Measurements from ENCODE around the gene ZNF668. TPM values are rescaled to one million over a fixed set of nuclear protein-coding genes. Genes with fewer than 3 reads are reported as not detected.

Gene ZNF668
- polyA plus RNA-seq, 4 donors, result 3.9 to 7.6 (median 4.5) TPM

DNA sequence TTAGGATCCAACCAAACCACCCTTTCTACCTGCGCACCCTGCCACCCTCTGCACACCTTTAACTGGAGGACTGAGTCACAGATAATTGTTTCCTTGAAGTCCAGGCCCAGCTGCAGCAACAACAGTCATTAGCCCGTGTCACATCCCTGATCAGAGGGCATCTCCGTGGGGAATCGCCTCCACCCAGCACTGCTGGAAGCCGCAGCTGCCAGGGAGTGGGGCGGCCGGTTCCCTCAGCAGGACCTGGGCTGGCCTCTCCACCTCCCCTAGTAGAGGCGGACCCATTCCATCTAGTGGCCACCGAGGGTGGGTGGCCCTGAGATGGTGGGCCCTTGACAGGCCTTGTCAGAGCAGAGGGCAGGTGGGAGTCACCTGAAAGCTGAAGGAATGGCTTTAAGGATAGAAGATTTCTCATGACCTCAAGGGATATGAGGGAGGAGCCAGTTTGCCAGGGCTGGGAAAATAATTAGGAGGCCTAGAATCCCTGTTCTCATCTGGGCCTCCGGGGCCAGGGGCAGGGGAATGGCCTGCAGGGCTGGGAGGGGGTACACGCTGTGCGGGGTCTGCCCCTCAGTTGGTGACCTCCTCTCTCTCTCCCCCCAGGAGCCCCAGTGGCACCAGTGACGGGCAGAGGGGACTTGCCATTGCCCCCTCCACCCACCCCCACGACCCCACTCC lies 8.5 kb upstream of the ZNF668 start:
- no peak for DNase-seq (ENCODE audit: low read depth in 4 of 4, low spot score in 3 of 4)

- no peak for DNase-seq (ENCODE audit: low read depth in 4 of 4, low spot score in 3 of 4)
Measured at GRCh38 chr16:31081428-31082351, 7.7 kb upstream of the ZNF668 start.

GRCh38 chr16:31080756-31081419 lies 6.8 kb upstream of the ZNF668 start:
- DNase-seq (ENCODE audit: low read depth in 4 of 4, low spot score in 3 of 4), result no peak

DNA sequence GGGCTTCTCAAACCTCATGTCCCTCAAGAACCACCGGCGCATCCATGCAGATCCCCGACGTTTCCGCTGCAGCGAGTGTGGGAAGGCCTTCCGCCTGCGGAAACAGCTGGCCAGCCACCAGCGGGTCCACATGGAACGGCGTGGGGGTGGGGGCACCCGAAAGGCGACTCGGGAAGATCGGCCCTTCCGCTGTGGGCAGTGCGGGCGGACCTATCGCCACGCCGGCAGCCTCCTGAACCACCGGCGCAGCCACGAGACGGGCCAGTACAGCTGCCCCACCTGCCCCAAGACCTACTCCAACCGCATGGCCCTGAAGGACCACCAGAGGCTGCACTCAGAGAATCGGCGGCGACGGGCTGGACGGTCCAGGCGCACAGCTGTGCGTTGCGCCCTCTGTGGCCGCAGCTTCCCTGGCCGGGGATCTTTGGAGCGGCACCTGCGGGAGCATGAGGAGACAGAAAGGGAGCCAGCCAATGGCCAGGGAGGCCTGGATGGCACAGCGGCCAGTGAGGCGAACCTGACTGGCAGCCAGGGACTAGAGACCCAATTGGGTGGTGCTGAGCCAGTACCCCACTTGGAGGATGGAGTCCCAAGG lies 6.1 kb upstream of the ZNF668 start:
- no peak for DNase-seq (ENCODE audit: low read depth in 4 of 4, low spot score in 3 of 4)

- DNase-seq (ENCODE audit: low read depth in 4 of 4, low spot score in 3 of 4), result no peak
Measured at GRCh38 chr16:31079342-31079944, 5.4 kb upstream of the ZNF668 start.

- DNase-seq (ENCODE audit: low read depth in 4 of 4, low spot score in 3 of 4), result no peak
Measured at GRCh38 chr16:31078597-31079341, 4.7 kb upstream of the ZNF668 start.

DNA sequence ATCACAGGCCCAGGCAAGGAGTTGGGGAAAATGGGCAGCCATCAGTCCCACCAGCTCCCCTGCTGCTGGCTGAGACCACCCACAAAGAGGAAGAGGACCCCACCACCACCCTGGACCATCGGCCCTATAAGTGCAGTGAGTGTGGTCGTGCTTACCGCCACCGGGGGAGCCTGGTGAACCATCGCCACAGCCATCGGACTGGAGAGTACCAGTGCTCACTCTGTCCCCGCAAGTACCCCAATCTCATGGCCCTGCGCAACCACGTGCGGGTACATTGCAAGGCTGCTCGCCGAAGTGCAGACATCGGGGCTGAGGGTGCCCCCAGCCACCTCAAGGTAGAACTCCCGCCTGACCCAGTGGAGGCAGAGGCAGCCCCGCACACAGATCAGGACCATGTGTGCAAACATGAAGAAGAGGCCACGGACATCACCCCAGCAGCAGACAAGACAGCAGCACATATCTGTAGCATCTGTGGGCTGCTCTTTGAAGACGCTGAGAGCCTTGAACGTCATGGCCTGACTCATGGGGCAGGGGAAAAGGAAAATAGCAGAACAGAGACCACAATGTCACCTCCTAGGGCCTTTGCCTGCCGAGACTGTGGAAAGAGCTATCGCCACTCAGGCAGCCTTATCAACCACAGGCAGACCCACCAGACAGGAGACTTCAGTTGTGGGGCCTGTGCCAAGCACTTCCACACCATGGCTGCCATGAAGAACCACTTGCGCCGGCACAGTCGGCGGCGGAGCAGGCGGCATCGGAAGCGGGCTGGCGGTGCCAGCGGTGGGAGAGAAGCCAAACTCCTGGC lies 3.8 kb upstream of the ZNF668 start:
- DNase-seq (ENCODE audit: low read depth in 4 of 4, low spot score in 3 of 4), result no peak

- no peak for DNase-seq (ENCODE audit: low read depth in 4 of 4, low spot score in 3 of 4)
Measured at GRCh38 chr16:31077024-31077423, 3.0 kb upstream of the ZNF668 start.

- no peak for DNase-seq (ENCODE audit: low read depth in 4 of 4, low spot score in 3 of 4)
Measured at GRCh38 chr16:31076319-31076718, 2.3 kb upstream of the ZNF668 start.

DNA sequence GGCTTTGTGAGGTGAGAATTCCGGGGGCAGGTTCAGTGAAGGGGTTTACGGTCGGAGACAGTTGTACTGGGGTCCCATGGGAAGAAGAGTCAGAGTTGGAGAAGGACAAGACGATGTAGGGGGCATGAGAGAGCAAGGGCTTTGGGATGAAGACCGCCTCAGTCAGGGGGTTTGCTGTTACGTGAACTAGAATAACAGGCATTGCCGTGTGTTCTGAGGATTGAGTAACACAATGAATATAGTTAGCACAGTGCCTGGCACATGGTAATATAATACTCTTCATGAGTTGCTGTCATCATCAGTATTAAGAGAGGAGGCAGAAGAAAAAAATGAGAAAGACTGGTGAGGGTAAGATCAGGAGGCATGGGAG lies 759 bp upstream of the ZNF668 start:
- DNase-seq (ENCODE audit: low read depth in 4 of 4, low spot score in 3 of 4), result no peak

GRCh38 chr16:31073142-31073969 lies 684 bp downstream of the ZNF668 start:
- DNase-seq (ENCODE audit: low read depth in 4 of 4, low spot score in 3 of 4), result peak; percentile 82 to 86 (median 84)

- no peak for DNase-seq (ENCODE audit: low read depth in 4 of 4, low spot score in 3 of 4)
Measured at GRCh38 chr16:31072540-31073141, 1.4 kb downstream of the ZNF668 start.

DNA sequence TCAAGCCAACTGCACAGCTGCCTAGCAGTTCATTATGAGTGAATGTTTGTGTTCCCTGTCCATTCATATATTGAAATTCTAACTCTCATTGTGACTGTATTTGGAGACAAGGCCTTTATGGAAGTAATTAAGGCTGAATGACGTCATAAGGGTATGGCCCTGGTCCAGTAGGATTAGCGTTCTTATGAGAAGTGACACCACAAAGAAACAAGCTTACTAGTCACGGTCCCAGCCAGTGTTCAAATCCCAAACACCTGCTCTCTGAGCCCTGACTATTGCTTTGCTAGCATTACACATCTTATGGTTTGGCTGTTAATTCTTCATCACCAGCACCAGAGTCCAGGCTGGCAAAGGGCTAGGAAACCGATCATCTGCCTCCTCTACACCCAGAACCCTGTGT lies 2.2 kb downstream of the ZNF668 start:
- no peak for DNase-seq (ENCODE audit: low read depth in 4 of 4, low spot score in 3 of 4)

DNA sequence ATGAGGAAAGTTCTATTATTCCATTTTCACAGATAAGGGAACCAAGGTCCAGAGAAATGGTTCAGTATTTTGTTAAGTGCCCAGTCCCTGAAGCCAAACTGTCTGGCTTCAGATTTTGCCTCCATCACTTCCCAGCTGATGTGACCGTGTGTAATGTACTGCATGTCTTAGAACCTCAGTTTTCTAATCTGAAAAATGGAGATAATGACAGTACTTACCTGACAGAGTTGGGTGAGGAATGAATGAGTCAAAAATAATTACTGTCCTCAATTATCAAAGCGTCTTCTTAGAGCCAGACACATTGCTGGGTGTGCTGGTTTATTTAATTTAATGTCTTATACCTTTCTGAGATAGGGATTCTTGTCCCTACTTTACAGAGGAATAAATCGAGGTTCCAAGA lies 6.7 kb downstream of the ZNF668 start:
- no peak for DNase-seq (ENCODE audit: low read depth in 4 of 4, low spot score in 3 of 4)

DNA sequence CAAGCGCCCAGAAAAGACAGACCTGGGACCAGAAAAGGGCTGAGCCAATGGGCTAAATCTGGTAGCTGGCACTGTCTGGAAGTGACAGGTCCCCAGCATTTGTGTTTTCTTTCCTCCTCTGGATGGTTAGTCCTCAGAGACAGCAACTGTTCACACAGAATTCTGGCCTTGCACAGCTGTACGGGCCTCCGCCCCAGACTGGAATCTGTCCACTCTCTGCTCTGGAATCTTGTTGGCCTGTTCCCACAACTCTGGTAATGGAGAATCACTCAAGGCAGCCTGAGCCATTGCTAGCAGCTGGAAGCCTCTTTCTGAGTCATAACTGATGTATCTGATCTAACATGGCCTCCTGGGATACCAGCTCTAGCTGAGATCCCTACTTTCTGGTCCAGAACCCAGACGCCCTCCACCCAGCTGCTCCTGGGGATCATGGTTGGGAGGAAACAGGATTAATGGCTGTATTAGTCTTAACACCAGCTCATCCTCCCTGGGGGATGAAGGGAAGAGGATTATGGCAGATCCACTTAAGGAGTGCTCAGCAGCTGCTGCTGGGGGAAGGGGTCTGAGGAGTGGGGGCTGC lies 9.1 kb downstream of the ZNF668 start:
- no peak for DNase-seq (ENCODE audit: low read depth in 4 of 4, low spot score in 3 of 4)

DNA sequence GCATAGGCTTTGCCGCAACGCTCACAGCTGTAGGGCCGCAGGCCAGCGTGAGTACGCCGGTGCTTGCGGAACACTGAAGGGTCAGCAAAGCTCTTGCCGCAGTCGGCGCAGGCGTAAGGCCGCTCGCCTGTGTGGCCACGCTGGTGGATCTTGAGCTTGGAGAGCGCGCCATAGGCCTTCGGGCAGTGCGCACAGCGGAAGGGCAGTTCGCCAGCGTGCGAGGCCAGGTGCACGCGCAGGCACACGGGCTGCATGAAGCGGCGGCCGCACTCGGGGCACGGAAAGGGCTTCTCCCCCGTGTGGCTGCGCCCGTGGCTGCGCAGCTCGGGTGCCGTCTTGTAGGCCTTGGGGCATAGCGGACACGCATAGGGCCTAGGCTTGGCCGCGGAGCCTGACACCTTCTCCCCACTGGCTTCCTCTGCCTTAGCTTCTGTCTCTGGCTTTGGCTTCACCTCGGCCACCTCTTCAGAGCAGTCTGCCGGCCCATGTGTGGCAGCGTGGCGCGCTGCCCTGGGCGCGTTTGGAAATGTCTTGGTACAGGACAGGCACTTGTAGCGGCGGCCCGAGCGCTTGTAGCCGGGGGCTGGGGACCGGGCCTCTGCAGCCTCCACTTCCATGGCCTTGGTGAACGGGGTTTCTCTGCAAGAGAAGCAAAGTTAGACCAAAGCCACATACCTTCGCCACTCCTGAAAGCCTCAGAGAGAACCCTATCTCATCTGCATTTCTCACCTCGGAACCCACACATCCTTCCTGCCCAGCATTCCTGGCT lies 10.0 kb downstream of the ZNF668 start:
- no peak for DNase-seq (ENCODE audit: low read depth in 4 of 4, low spot score in 3 of 4)

DNA sequence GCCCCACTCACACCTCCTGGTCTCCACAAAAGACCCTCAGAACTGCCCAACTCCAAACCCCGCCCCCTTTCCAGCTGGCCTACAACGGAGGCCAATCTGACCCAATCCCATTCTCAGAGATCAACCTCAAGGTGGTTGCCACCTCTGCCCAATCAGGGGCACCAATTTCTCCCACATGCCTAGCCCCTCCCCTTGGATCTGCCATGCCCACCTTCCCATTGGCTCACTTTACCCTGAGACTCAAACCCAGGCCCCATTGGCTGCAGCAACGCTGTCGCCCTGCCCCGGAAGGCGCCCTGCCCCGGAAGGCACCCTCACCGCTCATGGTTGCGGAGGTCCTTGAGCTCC lies 10.6 kb downstream of the ZNF668 start:
- DNase-seq (ENCODE audit: low read depth in 4 of 4, low spot score in 3 of 4), result no peak

Data from right renal pelvis (tissue), 4 donors.